ENCODE data around the gene MLXIP. TPM values are rescaled to one million over a fixed set of nuclear protein-coding genes. Genes with fewer than 3 reads are reported as not detected.

MLXIP gene
- total RNA-seq, 1 donor from 2014 or later = 48.7 TPM

DNA sequence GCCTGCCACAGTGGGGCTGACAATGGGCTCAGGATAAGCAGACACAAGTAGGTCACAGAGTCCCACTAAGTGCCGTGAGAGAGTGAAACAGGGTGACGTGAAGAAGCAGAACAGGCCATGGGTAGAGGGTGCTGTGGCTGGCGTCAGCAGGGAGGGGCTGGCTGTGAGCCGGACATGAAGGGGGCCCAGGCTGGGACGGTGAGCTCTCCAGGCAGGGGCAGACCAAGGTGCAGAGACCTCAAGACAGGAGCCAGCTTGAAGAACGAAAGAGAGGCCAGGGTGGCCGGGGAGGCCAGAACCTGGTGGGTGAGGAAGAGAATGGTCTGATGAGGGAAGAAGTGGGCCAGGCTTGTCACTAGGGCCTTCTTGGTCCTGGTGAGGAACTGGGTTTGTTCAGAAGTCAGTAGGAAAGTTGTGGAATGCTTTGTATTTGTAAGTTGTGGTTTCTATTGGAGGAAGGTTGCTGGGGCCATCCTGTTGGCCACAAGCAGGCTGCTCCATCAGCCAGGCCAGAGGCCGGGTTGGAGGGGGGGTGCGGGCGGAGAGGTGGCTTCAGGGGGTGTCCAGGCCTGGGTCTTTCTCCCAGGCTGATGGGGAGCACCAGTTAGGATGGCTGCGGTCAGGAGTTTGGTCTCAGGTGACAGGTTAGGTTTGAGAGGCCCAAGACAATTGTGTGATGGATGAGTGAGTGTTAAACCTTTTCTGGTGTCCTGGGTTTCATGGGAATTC is 21.4 kb upstream of the MLXIP start:
- H3K27me3 Mint-ChIP-seq = no peaks in the 10 kb centered on the region
- no peaks in the 10 kb centered on the region for H3K9me3 Mint-ChIP-seq (ENCODE audit: low read depth)
- H3K27ac Mint-ChIP-seq = no peak overlapping the region
- peaks cover 24% of the 10 kb centered on the region for H3K36me3 Mint-ChIP-seq (ENCODE audit: insufficient read depth)
- TF ChIP-seq CTCF (IDR thresholded peaks at IDR 0.05; ENCODE audit: unreplicated experiment) = no peak
- DNase-seq (ENCODE audit: low spot score, unreplicated experiment) = no peak
- H3K4me1 Mint-ChIP-seq (ENCODE audit: low read depth) = peaks cover 1% of the 10 kb centered on the region
- H3K4me3 Mint-ChIP-seq (ENCODE audit: low read depth) = no peak overlapping the region

DNA sequence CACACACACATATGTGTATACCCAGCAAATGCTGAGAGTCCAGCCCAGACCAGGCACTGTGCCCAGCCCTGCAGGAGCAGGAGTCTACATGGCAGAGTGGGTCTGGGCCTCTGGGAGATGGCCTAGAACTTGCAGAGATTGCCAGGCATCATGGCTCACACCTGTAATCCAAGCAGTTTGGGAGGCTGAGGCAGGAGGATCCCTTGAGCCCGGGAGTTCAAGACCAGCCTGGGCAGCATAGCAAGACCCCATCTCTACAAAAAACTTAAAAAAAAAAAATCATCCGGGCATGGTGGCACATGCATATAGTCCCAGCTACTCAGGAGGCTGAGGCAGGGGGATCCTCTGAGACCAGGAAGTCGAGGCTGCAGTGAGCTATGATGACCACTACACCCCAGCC is 20.8 kb upstream of the MLXIP start:
- Mint-ChIP-seq H3K27ac (no peak overlapping the region), H3K4me1 (ENCODE audit: low read depth) (peaks cover 3% of the 10 kb centered on the region), H3K27me3 (no peaks in the 10 kb centered on the region), H3K9me3 (ENCODE audit: low read depth) (no peaks in the 10 kb centered on the region), H3K36me3 (ENCODE audit: insufficient read depth) (peaks cover 24% of the 10 kb centered on the region), H3K4me3 (ENCODE audit: low read depth) (no peak overlapping the region)
- TF ChIP-seq CTCF (IDR thresholded peaks at IDR 0.05; ENCODE audit: unreplicated experiment) = no peak
- DNase-seq (ENCODE audit: low spot score, unreplicated experiment) = no peak

DNA sequence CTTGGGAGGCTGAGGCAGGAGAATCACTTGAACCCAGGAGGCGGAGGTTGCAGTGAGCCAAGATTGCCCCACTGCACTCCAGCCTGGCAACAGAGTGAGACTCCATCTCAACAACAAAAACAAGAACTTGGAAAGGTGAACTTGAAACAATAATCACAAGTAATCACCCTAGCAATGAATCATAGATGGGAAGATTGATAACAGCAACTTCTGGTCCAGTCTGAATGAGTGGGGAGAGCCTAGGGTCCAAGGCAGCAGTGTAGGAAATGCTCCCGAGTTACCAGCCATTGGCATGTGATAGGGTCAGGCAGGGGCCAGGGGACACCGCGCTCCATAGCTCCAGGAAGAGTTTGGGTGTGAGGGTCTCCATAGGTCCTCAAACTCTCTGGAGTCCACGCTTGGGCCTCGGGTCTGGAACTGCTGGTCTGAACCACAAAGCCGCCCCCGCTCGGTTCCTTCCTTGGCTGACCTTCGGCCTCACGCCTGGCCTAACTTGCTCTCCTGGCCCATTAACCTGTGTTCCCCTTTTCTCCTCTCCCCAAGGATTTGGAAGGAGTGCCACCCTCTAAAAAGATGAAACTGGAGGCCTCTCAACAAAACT is 19.9 kb upstream of the MLXIP start:
- DNase-seq (ENCODE audit: low spot score, unreplicated experiment) = no peak
- Mint-ChIP-seq H3K4me3 (ENCODE audit: low read depth) (no peak overlapping the region), H3K27me3 (no peaks in the 10 kb centered on the region), H3K27ac (peak overlapping the region; percentile 87), H3K4me1 (ENCODE audit: low read depth) (peaks cover 12% of the 10 kb centered on the region), H3K36me3 (ENCODE audit: insufficient read depth) (peaks cover 24% of the 10 kb centered on the region), H3K9me3 (ENCODE audit: low read depth) (no peaks in the 10 kb centered on the region)
- no peak for TF ChIP-seq CTCF (IDR thresholded peaks at IDR 0.05; ENCODE audit: unreplicated experiment)

- Mint-ChIP-seq H3K36me3 (ENCODE audit: insufficient read depth) (peaks cover 21% of the 10 kb centered on the region), H3K27me3 (no peaks in the 10 kb centered on the region), H3K4me3 (ENCODE audit: low read depth) (no peak overlapping the region), H3K9me3 (ENCODE audit: low read depth) (no peaks in the 10 kb centered on the region), H3K27ac (peak overlapping the region; percentile 87), H3K4me1 (ENCODE audit: low read depth) (peaks cover 17% of the 10 kb centered on the region)
- no peak for DNase-seq (ENCODE audit: low spot score, unreplicated experiment)
- no peak for TF ChIP-seq CTCF (IDR thresholded peaks at IDR 0.05; ENCODE audit: unreplicated experiment)
These were observed 19.2 kb upstream of the MLXIP start for GRCh38 chr12:122059203-122059960.

GRCh38 chr12:122060081-122060501 is 18.5 kb upstream of the MLXIP start:
- Mint-ChIP-seq H3K9me3 (ENCODE audit: low read depth) (no peaks in the 10 kb centered on the region), H3K27ac (no peak overlapping the region), H3K4me3 (ENCODE audit: low read depth) (no peak overlapping the region), H3K27me3 (no peaks in the 10 kb centered on the region), H3K4me1 (ENCODE audit: low read depth) (peaks cover 17% of the 10 kb centered on the region), H3K36me3 (ENCODE audit: insufficient read depth) (peaks cover 17% of the 10 kb centered on the region)
- TF ChIP-seq CTCF (IDR thresholded peaks at IDR 0.05; ENCODE audit: unreplicated experiment) = no peak
- no peak for DNase-seq (ENCODE audit: low spot score, unreplicated experiment)
